HG02943 (cell line): ENCODE data around the gene GLCE.

Experiments used
- ATAC-seq: cut with Tn5 transposase; IDR thresholded peaks from one replicate; pipeline ENCODE4 v1.9.1; 2021; ENCODE audit warnings: mild to moderate bottlenecking, low read depth, moderate library complexity; ENCODE audit not compliant: unreplicated experiment

GLCE gene

GRCh38 chr15:69194025-69194827 is 33.8 kb downstream of the GLCE start:
- no peak for ATAC-seq

GRCh38 chr15:69194854-69195253 is 34.4 kb downstream of the GLCE start:
- no peak for ATAC-seq

GRCh38 chr15:69200832-69201745 is 40.7 kb downstream of the GLCE start:
- no peak for ATAC-seq

GRCh38 chr15:69206079-69206478 is 45.6 kb downstream of the GLCE start:
- no peak for ATAC-seq

GRCh38 chr15:69209661-69210060 is 49.2 kb downstream of the GLCE start:
- ATAC-seq, result no peak

GRCh38 chr15:69210574-69210973 is 50.1 kb downstream of the GLCE start:
- ATAC-seq, result no peak

GRCh38 chr15:69213786-69214185 is 53.4 kb downstream of the GLCE start:
- no peak for ATAC-seq

- no peak for ATAC-seq
Observed at GRCh38 chr15:69215314-69216035, 55.0 kb downstream of the GLCE start.

- no peak for ATAC-seq
Observed at GRCh38 chr15:69217381-69217780, 56.9 kb downstream of the GLCE start.

- ATAC-seq, result no peak
Observed at GRCh38 chr15:69219690-69220089, 59.3 kb downstream of the GLCE start.

GRCh38 chr15:69222002-69222474 is 61.6 kb downstream of the GLCE start:
- ATAC-seq, result no peak

GRCh38 chr15:69223083-69223813 is 62.8 kb downstream of the GLCE start:
- no peak for ATAC-seq

- ATAC-seq, result no peak
Observed at GRCh38 chr15:69224383-69224782, 63.9 kb downstream of the GLCE start.

- ATAC-seq, result no peak
Observed at GRCh38 chr15:69225355-69226022, 65.1 kb downstream of the GLCE start.

- ATAC-seq, result no peak
Observed at GRCh38 chr15:69226023-69226355, 65.6 kb downstream of the GLCE start.

GRCh38 chr15:69232144-69232543 is 71.7 kb downstream of the GLCE start:
- no peak for ATAC-seq

- ATAC-seq, result no peak
Observed at GRCh38 chr15:69232765-69233164, 72.3 kb downstream of the GLCE start.

GRCh38 chr15:69234676-69235075 is 74.2 kb downstream of the GLCE start:
- no peak for ATAC-seq

- no peak for ATAC-seq
Observed at GRCh38 chr15:69236505-69236904, 76.1 kb downstream of the GLCE start.

GRCh38 chr15:69237718-69238117 is 77.3 kb downstream of the GLCE start:
- ATAC-seq, result no peak
